Activated CD4-positive, alpha-beta memory T cell treated with anti-CD3 and anti-CD28 coated beads for 36 hours (primary cell): Measurements from ENCODE around the gene MAOB. TPM values are rescaled to one million over a fixed set of nuclear protein-coding genes. Genes with fewer than 3 reads are reported as not detected.

Source experiments
- CTCF ChIA-PET: fragments of 350-600 bp; sonication (Branson Sonifier 250); formaldehyde crosslinking; loops from one replicate; lab custom pipeline; 2021; ENCODE audit warnings: antibody characterized with exemption, inconsistent platforms; lab: Charles Lee
- POLR2A ChIA-PET: fragments of 350-600 bp; sonication (Branson Sonifier 250); formaldehyde crosslinking; loops from one replicate; lab custom pipeline; 2021; ENCODE audit warnings: antibody characterized with exemption; lab: Charles Lee
- DNase-seq: peaks from one replicate; pipeline ENCODE4 v3.0.0-alpha.2; 2020
- H3K27ac Mint-ChIP-seq: one replicate; pipeline ENCODE4 v1.8.0; 2021; ENCODE audit warnings: mixed read lengths
- H3K27me3 Mint-ChIP-seq: one replicate; pipeline ENCODE4 v1.8.0; 2021; ENCODE audit warnings: mixed read lengths
- H3K36me3 Mint-ChIP-seq: one replicate; pipeline ENCODE4 v1.8.0; 2021; ENCODE audit warnings: mixed read lengths
- H3K4me1 Mint-ChIP-seq: one replicate; pipeline ENCODE4 v1.8.0; 2021; ENCODE audit warnings: low read depth, mixed read lengths
- H3K4me3 Mint-ChIP-seq: one replicate; pipeline ENCODE4 v1.8.0; 2021; ENCODE audit warnings: mild to moderate bottlenecking, mixed read lengths
- H3K9me3 Mint-ChIP-seq: one replicate; pipeline ENCODE4 v1.8.0; 2021; ENCODE audit warnings: mixed read lengths
- intact Hi-C: fragments of 100-400 bp; cut with micrococcal nuclease; formaldehyde crosslinking; loops from one replicate; pipeline ENCODE4 v1.15.1; 2023
- total RNA-seq, 2 experiments: library from RNA; stranded (reverse); gene quantifications; one replicate each; pipeline ENCODE4 v1.2.3, GENCODE V29; 2021

Gene MAOB
- total RNA-seq, 2 experiments from 2014 or later, result 0.19 to 0.27 TPM

DNA sequence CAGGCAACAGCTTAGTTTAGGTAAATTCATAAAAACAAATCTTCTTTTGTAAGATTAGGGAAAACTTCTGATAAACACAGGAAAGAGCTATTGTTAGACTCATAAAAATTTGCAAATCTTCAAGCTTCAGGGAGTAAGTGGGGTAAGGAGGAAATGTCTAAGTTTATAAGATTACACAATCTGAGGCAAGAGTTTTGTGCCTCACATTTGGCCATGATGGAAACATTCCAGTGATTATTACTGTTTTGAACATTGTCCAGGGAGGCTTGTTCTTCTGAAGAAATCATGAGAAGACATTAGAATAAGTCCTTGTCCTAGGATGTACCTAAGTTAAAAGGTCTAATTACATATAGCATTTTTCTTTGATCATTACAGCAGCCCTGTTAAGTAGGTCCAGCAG lies 72.8 kb downstream of the MAOB start:
- CTCF ChIA-PET, result no interaction called here
- intact Hi-C loops, result no loop called here

DNA sequence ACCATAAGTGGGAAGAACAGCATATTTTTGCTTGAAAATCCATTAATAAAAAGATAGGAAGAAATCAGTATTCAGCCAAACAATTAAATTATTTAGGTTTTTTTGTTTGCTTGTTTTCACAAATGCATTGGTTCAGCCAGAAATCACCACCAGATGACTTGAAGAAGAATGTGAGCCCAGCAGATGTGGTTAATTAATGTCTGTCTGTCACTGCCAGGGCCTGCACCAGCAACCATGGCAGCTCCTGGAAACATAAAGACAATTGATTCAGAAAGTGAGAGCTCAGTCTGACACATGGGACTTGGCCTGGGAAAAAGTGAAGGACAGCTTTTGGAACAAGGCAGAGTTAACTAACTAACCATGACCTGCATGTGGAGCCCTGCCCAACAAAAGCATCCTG lies 74.0 kb downstream of the MAOB start:
- ChIA-PET POLR2A (no interaction called here), CTCF (no interaction called here)
- H3K27ac Mint-ChIP-seq, result no peak overlapping the region
- peaks cover 3% of the 10 kb centered on the region for H3K27me3 Mint-ChIP-seq
- no peaks in the 10 kb centered on the region for H3K9me3 Mint-ChIP-seq
- H3K36me3 Mint-ChIP-seq, result no peaks in the 10 kb centered on the region
- intact Hi-C loops, result no loop called here
- no peak for DNase-seq
- no peak overlapping the region for H3K4me3 Mint-ChIP-seq
- H3K4me1 Mint-ChIP-seq, result peaks cover under 1% of the 10 kb centered on the region

More for the DNA sequence above, 72.8 kb downstream of the MAOB start:
- Mint-ChIP-seq H3K27me3 (peaks cover 3% of the 10 kb centered on the region), H3K4me3 (no peak overlapping the region), H3K4me1 (peaks cover 12% of the 10 kb centered on the region), H3K9me3 (no peaks in the 10 kb centered on the region), H3K27ac (no peak overlapping the region), H3K36me3 (no peaks in the 10 kb centered on the region)
- no peak for DNase-seq
- POLR2A ChIA-PET, result no interaction called here

DNA sequence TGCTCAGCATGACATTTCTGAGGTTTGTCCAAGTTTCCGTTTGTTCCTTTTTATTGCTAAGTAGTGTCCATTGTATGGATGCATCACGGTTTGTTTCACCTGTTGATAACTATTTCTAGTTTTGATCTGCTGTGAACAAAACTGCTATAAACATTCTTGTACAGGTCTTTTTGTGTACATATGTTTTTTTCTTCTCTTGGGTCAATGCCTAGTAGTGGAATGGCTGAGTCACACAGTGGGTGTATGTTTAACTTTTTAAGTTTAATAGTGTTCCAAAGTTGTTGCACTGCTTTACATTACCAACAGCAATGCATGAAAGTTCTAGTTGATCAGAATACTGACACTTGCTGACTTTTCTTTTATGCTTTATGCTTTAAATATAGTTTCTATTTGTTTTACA lies 76.7 kb downstream of the MAOB start:
- peaks cover 5% of the 10 kb centered on the region for H3K27me3 Mint-ChIP-seq
- no peak overlapping the region for H3K27ac Mint-ChIP-seq
- DNase-seq, result no peak
- intact Hi-C loops, result no loop called here
- no peaks in the 10 kb centered on the region for H3K36me3 Mint-ChIP-seq
- no peak overlapping the region for H3K4me3 Mint-ChIP-seq
- no peaks in the 10 kb centered on the region for H3K9me3 Mint-ChIP-seq
- no peaks in the 10 kb centered on the region for H3K4me1 Mint-ChIP-seq
- CTCF ChIA-PET, result no interaction called here
- POLR2A ChIA-PET, result no interaction called here

DNA sequence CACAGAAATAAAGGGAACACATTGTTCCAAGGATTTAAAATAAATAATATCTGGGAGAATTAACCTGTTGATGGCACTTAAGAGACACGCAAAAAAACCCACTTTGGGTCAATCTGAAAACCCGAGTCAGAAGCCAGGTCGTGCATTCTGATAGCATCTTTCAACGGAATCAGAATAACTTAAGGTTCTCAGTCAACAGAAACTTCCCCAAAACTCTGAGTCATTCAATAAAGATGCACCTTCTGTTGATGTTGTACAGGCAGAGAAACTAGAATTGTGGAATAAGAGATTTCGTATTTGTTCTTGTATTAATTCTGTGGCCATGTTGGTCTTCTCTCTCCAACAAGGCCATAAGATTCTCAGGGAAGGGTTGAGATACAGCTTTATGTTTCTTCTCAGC lies 78.2 kb downstream of the MAOB start:
- CTCF ChIA-PET, result no interaction called here
- peaks cover 6% of the 10 kb centered on the region for H3K27me3 Mint-ChIP-seq
- no peaks in the 10 kb centered on the region for H3K9me3 Mint-ChIP-seq
- no peaks in the 10 kb centered on the region for H3K4me1 Mint-ChIP-seq
- intact Hi-C loops, result no loop called here
- no peak for DNase-seq
- no peak overlapping the region for H3K27ac Mint-ChIP-seq
- no peaks in the 10 kb centered on the region for H3K36me3 Mint-ChIP-seq
- POLR2A ChIA-PET, result no interaction called here
- no peak overlapping the region for H3K4me3 Mint-ChIP-seq

DNA sequence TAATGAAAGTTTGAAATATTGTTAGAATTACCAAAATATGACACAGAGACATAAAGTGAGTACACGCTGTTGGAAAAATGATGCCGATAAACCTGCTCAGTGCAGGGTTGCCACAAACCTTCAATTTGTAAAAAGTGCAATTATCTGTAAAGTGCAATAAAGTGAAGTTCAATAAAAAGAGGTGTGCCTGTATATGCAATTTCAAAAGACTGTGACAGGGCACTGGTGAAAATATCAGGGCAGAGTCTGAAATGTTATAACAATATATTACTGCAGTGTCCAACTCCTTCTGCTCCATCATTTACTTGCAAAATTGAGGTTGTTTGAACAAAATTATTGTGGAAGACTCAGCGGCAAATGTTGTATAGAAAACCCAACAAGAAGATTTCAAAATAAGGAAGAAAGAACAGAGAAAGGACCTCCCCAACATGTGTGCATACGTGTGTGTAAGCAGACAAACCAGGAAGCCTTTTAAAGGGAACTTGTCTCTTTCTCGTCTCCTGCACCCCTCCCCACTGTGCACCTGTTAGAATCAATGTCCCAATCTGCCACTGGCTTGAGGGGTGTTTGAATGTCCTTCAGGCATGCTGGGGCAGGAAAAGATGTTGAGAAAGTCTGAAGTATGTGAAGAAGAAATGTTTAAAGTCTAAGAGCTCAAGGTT lies 96.2 kb downstream of the MAOB start:
- Mint-ChIP-seq H3K9me3 (no peaks in the 10 kb centered on the region), H3K27ac (no peak overlapping the region), H3K4me1 (no peaks in the 10 kb centered on the region), H3K4me3 (no peak overlapping the region), H3K36me3 (no peaks in the 10 kb centered on the region), H3K27me3 (peaks cover 2% of the 10 kb centered on the region)
- intact Hi-C loops, result no loop called here
- CTCF ChIA-PET, result no interaction called here
- POLR2A ChIA-PET, result no interaction called here
- DNase-seq, result no peak

DNA sequence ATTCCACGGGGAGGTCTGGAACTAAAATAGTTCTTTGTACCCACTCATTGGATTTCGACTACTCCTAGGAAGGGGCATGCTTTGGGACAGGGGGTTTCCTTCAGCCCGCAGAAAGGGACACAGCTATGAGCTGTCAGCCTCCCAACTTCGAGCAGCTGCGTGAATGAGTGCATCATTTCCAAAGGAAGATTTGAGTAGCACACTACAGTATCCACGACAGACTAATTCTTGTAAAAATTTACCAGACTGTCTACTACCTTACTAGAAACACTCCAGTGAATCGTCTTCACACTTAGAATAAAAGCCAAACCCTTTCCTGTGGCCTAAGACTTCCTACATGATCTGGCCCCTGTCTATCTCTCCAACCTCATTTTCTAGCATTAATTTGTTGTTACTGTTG lies 124.2 kb downstream of the MAOB start:
- no peak overlapping the region for H3K4me3 Mint-ChIP-seq

DNA sequence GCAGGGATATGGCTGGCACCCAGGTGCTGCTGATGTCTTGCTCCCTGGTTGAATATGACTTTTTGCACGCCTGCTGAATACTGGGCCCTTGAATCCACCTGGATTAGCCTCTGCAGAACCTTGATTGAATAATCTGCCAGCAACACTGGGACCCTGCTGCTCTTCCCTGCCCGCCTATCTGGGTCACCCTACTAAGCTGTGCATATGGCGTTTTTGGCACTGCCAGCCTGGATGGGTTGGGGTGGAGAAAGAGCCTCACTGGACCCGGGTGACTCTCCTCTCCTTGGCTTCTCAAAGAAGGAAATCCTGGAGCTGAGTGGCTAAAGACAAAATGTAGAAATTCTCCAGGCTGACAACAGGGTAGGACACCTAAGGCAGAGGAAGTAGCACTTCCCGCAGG lies 126.2 kb downstream of the MAOB start:
- no peak overlapping the region for H3K4me3 Mint-ChIP-seq
- no peaks in the 10 kb centered on the region for H3K36me3 Mint-ChIP-seq
- no peak for DNase-seq
- intact Hi-C loops, result loop anchor here (10.0 kb wide), 1 partner anchor 401 kb away; no protein-coding TSS in a partner anchor
- H3K27ac Mint-ChIP-seq, result no peak overlapping the region
- POLR2A ChIA-PET, result no interaction called here
- CTCF ChIA-PET, result no interaction called here
- no peaks in the 10 kb centered on the region for H3K9me3 Mint-ChIP-seq
- H3K27me3 Mint-ChIP-seq, result no peaks in the 10 kb centered on the region
- peaks cover 4% of the 10 kb centered on the region for H3K4me1 Mint-ChIP-seq

More for the DNA sequence above, 124.2 kb downstream of the MAOB start:
- POLR2A ChIA-PET, result no interaction called here
- Mint-ChIP-seq H3K4me1 (peaks cover 4% of the 10 kb centered on the region), H3K36me3 (no peaks in the 10 kb centered on the region), H3K27me3 (no peaks in the 10 kb centered on the region), H3K9me3 (no peaks in the 10 kb centered on the region), H3K27ac (no peak overlapping the region)
- intact Hi-C loops, result loop anchor here (10.0 kb wide), 1 partner anchor 403 kb away; no protein-coding TSS in a partner anchor
- CTCF ChIA-PET, result no interaction called here
- DNase-seq, result no peak

DNA sequence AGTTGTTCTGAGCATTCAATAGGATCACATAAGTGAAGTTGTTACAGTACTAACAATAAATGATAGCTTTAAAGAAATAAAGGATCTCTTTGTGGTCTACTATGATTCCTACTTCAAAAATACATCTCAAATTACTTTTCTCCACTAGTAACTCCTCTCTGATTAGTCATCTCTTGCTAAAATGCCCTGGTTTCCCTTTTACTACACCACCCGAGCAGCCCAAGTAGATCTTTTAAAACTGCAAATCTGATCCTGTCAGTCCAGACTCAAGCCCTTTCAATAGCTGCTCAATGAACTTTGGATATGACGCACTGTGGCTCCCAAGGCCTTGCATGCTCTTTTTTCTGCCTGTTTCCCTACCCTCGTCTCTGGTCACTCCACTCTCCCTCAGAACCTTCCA lies 128.6 kb downstream of the MAOB start:
- H3K4me1 Mint-ChIP-seq, result peaks cover 7% of the 10 kb centered on the region

DNA sequence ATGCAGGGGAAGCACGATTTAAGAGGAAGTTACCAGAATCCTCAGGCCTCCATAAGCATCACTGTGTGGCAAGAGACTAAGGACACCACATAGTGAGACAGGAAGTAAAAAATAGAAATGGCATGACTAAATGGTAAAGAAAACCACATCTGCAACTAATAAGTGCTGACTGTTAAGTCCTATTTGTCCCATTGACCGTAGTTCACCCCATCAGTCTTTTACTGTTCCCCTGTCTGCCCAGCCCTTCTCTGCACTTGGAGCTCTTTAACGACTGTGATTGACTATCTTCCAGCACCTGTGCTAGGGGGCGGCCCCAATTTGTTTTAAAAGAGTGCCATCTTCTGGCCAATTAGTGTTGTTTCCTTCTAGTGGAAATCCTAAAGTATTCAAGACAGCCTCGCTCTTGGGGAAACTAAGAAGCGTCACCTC lies 132.0 kb downstream of the MAOB start:
- intact Hi-C loops, result loop anchor here (1.0 to 10.0 kb wide), 2 partner anchors 191 to 395 kb away; no protein-coding TSS in a partner anchor
- no peaks in the 10 kb centered on the region for H3K27me3 Mint-ChIP-seq

More for the DNA sequence above, 128.6 kb downstream of the MAOB start:
- DNase-seq, result no peak
- no peaks in the 10 kb centered on the region for H3K27me3 Mint-ChIP-seq
- POLR2A ChIA-PET, result no interaction called here
- no peak overlapping the region for H3K4me3 Mint-ChIP-seq
- H3K9me3 Mint-ChIP-seq, result no peaks in the 10 kb centered on the region
- H3K27ac Mint-ChIP-seq, result no peak overlapping the region
- no peaks in the 10 kb centered on the region for H3K36me3 Mint-ChIP-seq
- CTCF ChIA-PET, result interaction anchor here (0.6 to 1.2 kb wide), 2 partner anchors 194 to 196 kb away, joined by 3 to 5 read pairs; no protein-coding TSS in a partner anchor
- intact Hi-C loops, result loop anchor here (10.0 kb wide), 1 partner anchor 399 kb away; no protein-coding TSS in a partner anchor

DNA sequence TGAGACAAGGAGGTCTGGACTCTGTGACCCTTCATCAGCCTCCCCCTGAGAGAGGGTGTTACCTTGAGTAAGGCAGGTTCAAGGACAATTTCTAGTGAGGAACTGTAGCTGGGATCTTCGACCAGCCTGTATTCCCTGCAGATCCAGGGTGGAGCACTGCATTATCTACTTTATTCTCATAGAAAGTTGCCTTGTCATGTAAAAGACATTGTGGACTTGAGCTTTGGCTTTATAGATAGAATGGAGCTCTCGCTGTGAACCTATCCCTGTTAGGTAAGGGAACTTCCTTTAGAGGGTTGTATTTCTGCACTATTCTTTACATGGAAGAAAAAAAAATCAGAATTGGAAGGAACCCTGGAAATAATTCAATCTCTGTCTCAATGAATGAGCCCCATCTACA lies 134.8 kb downstream of the MAOB start:
- ChIA-PET POLR2A (no interaction called here), CTCF (no interaction called here)
- intact Hi-C loops, result no loop called here
- no peak overlapping the region for H3K4me3 Mint-ChIP-seq
- no peak for DNase-seq
- no peak overlapping the region for H3K27ac Mint-ChIP-seq
- no peaks in the 10 kb centered on the region for H3K27me3 Mint-ChIP-seq
- H3K9me3 Mint-ChIP-seq, result no peaks in the 10 kb centered on the region
- H3K36me3 Mint-ChIP-seq, result no peaks in the 10 kb centered on the region
- H3K4me1 Mint-ChIP-seq, result peaks cover 3% of the 10 kb centered on the region

More for the DNA sequence above, 132.0 kb downstream of the MAOB start:
- Mint-ChIP-seq H3K27ac (no peak overlapping the region), H3K36me3 (no peaks in the 10 kb centered on the region), H3K9me3 (no peaks in the 10 kb centered on the region), H3K4me3 (no peak overlapping the region), H3K4me1 (peaks cover 7% of the 10 kb centered on the region)
- POLR2A ChIA-PET, result no interaction called here
- peak; percentile 48 for DNase-seq
- CTCF ChIA-PET, result interaction anchor here (0.7 to 3.7 kb wide), 8 partner anchors 13 to 927 kb away, joined by 3 to 34 read pairs (median 6); no protein-coding TSS in a partner anchor

DNA sequence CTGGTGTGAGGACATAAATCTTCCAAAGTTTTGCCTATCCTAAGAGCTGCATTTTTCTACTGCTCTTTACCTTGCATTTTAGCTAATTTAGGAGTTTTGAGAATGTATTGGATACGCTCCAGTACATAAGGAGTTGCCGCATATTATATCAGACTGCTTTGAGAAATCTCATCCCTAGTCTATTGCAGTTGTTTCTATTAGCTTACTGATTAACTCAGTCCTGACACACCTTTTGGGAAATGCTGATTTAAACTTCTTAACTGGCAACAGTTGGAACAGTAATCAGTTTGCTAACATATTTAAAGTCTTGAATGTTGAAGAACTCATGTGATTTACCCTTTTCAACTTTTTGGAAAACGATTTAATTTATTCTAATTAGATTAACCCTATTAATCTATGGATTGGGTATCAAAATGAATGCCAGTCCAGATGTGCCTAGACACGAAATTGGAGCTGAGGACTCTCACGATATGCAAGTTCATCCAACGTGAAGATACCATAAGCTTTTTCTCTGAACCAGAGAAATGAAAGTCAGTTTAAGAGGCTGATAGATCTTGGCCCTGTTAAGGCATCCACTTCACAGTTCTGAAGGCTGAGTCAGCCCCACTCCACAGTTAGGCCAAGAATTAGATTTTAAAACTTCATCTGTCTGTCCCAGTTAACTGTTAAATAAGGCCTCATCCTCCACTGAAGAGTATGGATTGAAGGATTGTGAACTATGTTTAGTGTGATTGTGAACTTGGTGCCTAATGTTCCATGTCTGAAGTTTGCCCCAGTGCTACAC lies 136.1 kb downstream of the MAOB start:
- Mint-ChIP-seq H3K4me3 (no peak overlapping the region), H3K4me1 (peaks cover 3% of the 10 kb centered on the region), H3K36me3 (no peaks in the 10 kb centered on the region), H3K27ac (no peak overlapping the region), H3K27me3 (no peaks in the 10 kb centered on the region), H3K9me3 (no peaks in the 10 kb centered on the region)
- no peak for DNase-seq
- ChIA-PET POLR2A (no interaction called here), CTCF (interaction anchor here (1.5 kb wide), 1 partner anchor 187 kb away, joined by 3 read pairs; no protein-coding TSS in a partner anchor)
- intact Hi-C loops, result no loop called here

DNA sequence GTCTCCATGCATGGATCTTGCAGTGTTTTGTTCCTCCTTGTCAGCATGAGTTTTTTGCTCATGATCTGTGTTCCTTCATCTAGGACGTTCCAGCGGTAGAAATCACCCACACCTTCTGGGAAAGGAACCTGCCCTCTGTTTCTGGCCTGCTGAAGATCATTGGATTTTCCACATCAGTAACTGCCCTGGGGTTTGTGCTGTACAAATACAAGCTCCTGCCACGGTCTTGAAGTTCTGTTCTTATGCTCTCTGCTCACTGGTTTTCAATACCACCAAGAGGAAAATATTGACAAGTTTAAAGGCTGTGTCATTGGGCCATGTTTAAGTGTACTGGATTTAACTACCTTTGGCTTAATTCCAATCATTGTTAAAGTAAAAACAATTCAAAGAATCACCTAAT lies 138.0 kb downstream of the MAOB start:
- CTCF ChIA-PET, result no interaction called here
- DNase-seq, result no peak
- Mint-ChIP-seq H3K4me3 (no peak overlapping the region), H3K9me3 (no peaks in the 10 kb centered on the region), H3K27me3 (no peaks in the 10 kb centered on the region), H3K27ac (no peak overlapping the region), H3K4me1 (no peaks in the 10 kb centered on the region), H3K36me3 (no peaks in the 10 kb centered on the region)
- intact Hi-C loops, result no loop called here
- POLR2A ChIA-PET, result no interaction called here
